ENCODE data around the gene SIRPA. TPM values are rescaled to one million over a fixed set of nuclear protein-coding genes. Genes with fewer than 3 reads are reported as not detected.
"Not testable (repeated sequence)": the region's sequence is repeated elsewhere in the genome, so short reads cannot be mapped to it uniquely, and the experiment has no call there.

Gene SIRPA
- total RNA-seq, 2 experiments from 2014 or later, result 0.12 to 0.31 TPM

- DNase-seq, result no peak
- Mint-ChIP-seq H3K9me3 (no peaks in the 10 kb centered on the region), H3K27me3 (peaks cover 13% of the 10 kb centered on the region), H3K4me3 (no peak overlapping the region), H3K36me3 (no peaks in the 10 kb centered on the region), H3K27ac (no peak overlapping the region), H3K4me1 (peaks cover 2% of the 10 kb centered on the region)
These were observed 9.8 kb downstream of the SIRPA start for GRCh38 chr20:1905009-1905408.

DNA sequence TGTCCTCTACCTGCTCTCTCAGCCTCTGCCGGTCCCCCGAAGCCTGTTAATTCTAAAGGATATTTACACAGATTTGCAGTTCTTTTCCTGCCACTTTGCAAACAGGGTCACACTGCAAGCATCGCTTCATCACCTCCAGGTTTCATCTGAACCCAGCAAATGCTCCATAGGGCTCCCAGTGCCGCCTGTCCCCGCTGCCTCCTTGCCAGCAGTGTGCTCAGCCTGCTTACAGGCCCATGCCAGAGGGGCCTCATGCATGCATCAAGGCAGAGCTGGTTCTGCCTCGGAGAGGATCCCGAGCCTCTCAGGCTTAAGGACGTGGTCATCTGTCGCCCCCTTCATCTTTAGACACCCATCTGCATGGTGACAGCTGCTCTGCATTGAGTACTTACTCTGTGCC is 10.5 kb downstream of the SIRPA start:
- Mint-ChIP-seq H3K9me3 (no peaks in the 10 kb centered on the region), H3K4me1 (peaks cover 2% of the 10 kb centered on the region), H3K4me3 (no peak overlapping the region), H3K36me3 (no peaks in the 10 kb centered on the region), H3K27ac (no peak overlapping the region), H3K27me3 (peaks cover 13% of the 10 kb centered on the region)
- DNase-seq, result no peak

- Mint-ChIP-seq H3K36me3 (no peaks in the 10 kb centered on the region), H3K27me3 (peaks cover 11% of the 10 kb centered on the region), H3K4me3 (no peak overlapping the region), H3K4me1 (peaks cover 2% of the 10 kb centered on the region), H3K9me3 (no peaks in the 10 kb centered on the region), H3K27ac (no peak overlapping the region)
- DNase-seq, result no peak
These were observed 11.3 kb downstream of the SIRPA start for GRCh38 chr20:1906361-1907051.

GRCh38 chr20:1907586-1907985 is 12.4 kb downstream of the SIRPA start:
- peaks cover 2% of the 10 kb centered on the region for H3K4me1 Mint-ChIP-seq
- H3K27ac Mint-ChIP-seq, result no peak overlapping the region

DNA sequence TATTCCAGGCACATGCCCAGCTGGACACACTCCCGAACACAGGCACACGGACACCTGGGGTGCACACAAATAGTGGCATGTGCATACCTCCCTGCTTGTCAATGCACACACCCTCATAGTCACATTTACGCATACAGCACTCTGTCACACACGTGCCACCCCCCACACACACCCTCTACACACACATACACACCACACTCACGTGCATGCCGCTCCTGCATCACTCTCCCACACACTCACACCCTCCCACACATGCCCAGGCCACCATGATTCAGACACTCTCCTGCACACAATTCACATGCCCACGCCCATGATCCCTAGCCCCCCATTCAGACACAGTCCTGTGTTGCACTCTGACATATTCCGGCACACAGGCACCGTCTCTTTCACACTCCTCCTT is 13.0 kb downstream of the SIRPA start:
- Mint-ChIP-seq H3K27ac (no peak overlapping the region), H3K9me3 (no peaks in the 10 kb centered on the region), H3K27me3 (peaks cover 10% of the 10 kb centered on the region), H3K4me1 (peaks cover 2% of the 10 kb centered on the region), H3K4me3 (no peak overlapping the region), H3K36me3 (no peaks in the 10 kb centered on the region)
- DNase-seq, result no peak

More at GRCh38 chr20:1907586-1907985, 12.4 kb downstream of the SIRPA start:
- Mint-ChIP-seq H3K9me3 (no peaks in the 10 kb centered on the region), H3K4me3 (no peak overlapping the region), H3K27me3 (peaks cover 14% of the 10 kb centered on the region), H3K36me3 (no peaks in the 10 kb centered on the region)
- DNase-seq, result no peak

GRCh38 chr20:1909097-1909496 is 13.9 kb downstream of the SIRPA start:
- Mint-ChIP-seq H3K27ac (no peak overlapping the region), H3K36me3 (no peaks in the 10 kb centered on the region), H3K9me3 (no peaks in the 10 kb centered on the region), H3K4me1 (peaks cover 2% of the 10 kb centered on the region), H3K4me3 (no peak overlapping the region), H3K27me3 (peaks cover 10% of the 10 kb centered on the region)
- no peak for DNase-seq

DNA sequence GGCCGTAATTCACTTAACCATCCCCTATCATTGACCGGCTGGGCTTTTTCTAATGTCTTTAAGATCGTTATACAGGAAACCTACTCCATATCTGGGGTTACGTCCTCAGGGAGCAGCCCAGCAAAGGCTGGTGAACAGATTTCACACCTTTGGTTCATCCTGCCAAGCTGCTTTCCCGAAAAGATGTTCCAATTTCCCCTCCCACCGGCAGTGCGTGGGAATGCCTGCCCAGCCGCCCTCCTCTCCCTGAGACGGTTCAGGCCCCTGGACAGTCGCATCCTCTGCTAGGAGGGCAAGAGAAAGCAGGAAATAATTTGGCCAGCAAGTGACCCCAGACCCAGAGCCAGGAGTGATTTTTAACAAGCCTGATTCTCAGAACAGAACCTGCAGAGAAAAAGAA is 16.3 kb downstream of the SIRPA start:
- H3K27ac Mint-ChIP-seq, result no peak overlapping the region
- no peak overlapping the region for H3K4me3 Mint-ChIP-seq
- no peaks in the 10 kb centered on the region for H3K36me3 Mint-ChIP-seq
- H3K4me1 Mint-ChIP-seq, result peaks cover 2% of the 10 kb centered on the region
- peaks cover 10% of the 10 kb centered on the region for H3K27me3 Mint-ChIP-seq
- H3K9me3 Mint-ChIP-seq, result no peaks in the 10 kb centered on the region
- no peak for DNase-seq

DNA sequence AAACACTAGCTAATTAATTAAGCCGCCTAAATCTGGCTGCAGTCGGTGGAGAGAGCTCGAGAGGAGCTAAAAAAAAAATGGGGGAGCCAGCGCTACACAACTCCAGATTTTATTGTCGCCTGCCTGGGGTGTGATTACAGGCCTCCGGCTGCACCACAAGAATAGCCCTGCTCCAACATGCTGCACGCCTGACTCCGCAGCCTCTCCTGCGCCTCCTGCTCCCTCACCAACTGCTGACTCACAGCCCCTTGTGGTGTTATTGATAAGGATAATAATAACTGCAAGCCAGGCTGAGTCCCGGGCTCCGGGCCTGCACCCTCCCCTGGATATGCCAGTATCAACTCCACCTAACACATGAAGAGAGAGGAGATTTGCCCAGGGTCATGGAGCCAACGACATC is 16.8 kb downstream of the SIRPA start:
- Mint-ChIP-seq H3K36me3 (no peaks in the 10 kb centered on the region), H3K27ac (no peak overlapping the region), H3K4me1 (no peaks in the 10 kb centered on the region), H3K4me3 (no peak overlapping the region), H3K9me3 (no peaks in the 10 kb centered on the region), H3K27me3 (peaks cover 10% of the 10 kb centered on the region)
- DNase-seq, result no peak

GRCh38 chr20:1912646-1913045 is 17.4 kb downstream of the SIRPA start:
- Mint-ChIP-seq H3K27me3 (peaks cover 10% of the 10 kb centered on the region), H3K36me3 (no peaks in the 10 kb centered on the region), H3K4me3 (no peak overlapping the region), H3K4me1 (no peaks in the 10 kb centered on the region), H3K27ac (no peak overlapping the region), H3K9me3 (no peaks in the 10 kb centered on the region)
- DNase-seq, result no peak

DNA sequence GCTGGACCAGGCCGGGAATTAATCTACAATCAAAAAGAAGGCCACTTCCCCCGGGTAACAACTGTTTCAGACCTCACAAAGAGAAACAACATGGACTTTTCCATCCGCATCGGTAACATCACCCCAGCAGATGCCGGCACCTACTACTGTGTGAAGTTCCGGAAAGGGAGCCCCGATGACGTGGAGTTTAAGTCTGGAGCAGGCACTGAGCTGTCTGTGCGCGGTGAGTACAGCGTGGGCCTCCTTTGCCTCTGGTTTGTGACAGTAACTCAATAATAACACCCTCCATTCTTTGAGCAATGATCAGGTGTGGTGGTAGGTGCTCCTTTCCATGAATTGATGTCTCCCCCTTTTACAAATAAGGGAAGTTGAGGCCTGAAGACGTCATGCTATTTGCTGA is 20.0 kb downstream of the SIRPA start:
- not testable (repeated sequence) for H3K9me3 Mint-ChIP-seq, H3K27ac Mint-ChIP-seq, H3K36me3 Mint-ChIP-seq, H3K4me3 Mint-ChIP-seq, H3K27me3 Mint-ChIP-seq, H3K4me1 Mint-ChIP-seq, DNase-seq

- Mint-ChIP-seq H3K4me1 (no peaks in the 10 kb centered on the region), H3K36me3 (no peaks in the 10 kb centered on the region), H3K4me3 (no peak overlapping the region), H3K27ac (no peak overlapping the region), H3K27me3 (peaks cover 4% of the 10 kb centered on the region), H3K9me3 (no peaks in the 10 kb centered on the region)
- DNase-seq, result no peak
These were observed 20.5 kb downstream of the SIRPA start for GRCh38 chr20:1915725-1916124.

DNA sequence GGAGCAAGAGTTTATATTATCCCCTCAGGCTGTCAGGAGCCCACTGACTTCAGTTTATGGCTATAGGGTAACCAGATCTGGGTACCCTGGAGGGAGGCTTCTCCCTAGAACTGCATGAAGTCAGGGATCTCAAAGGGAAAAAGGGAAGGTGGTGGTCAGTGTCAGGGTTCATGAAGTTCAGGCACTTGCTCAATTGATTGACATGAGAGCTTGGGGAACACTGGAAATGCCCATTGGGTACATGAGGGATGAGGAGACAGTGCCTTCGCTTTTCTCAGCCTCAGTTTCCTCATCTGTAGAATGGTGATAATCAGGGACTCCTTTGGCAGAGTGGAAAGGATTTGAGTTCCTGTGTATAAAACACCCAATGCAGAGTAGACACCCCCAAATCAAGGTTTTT is 22.6 kb downstream of the SIRPA start:
- H3K9me3 Mint-ChIP-seq, result no peaks in the 10 kb centered on the region
- no peak overlapping the region for H3K27ac Mint-ChIP-seq
- H3K4me1 Mint-ChIP-seq, result no peaks in the 10 kb centered on the region
- no peaks in the 10 kb centered on the region for H3K27me3 Mint-ChIP-seq
- no peak overlapping the region for H3K4me3 Mint-ChIP-seq
- H3K36me3 Mint-ChIP-seq, result no peaks in the 10 kb centered on the region
- DNase-seq, result no peak

DNA sequence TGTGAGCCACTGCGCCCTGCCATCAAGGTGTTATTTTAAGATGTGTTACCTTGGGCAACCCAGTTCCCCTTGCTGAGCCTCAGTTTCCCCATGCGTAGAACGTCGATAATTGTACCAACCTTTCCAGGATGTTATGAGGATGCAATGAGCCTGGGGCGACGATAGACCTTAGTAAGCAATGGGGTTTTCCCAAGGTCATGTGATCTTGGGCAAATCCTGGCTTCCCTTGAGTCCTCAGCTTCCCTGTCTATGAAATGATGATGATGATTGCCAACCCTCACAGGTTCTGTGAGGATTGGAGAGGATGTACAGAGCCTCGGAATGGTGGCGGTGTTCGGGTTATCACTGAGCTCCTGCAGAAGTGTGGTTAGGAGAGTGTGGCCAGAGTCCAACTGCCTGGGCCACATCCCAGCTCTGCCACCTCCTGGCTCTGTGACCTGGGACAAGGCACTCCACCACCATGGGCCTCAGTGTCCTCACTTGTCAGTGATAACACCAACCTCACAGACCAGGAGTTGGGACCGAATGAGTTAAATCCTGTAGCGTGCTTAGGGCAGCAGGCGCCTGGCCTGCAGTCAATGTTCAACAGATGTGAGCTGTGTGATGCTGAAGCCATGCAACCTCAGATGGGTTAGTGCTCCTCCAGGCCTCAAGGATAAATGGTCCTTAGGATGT is 23.4 kb downstream of the SIRPA start:
- no peaks in the 10 kb centered on the region for H3K9me3 Mint-ChIP-seq
- no peak for DNase-seq
- H3K27me3 Mint-ChIP-seq, result no peaks in the 10 kb centered on the region
- no peaks in the 10 kb centered on the region for H3K36me3 Mint-ChIP-seq
- no peak overlapping the region for H3K4me3 Mint-ChIP-seq
- H3K27ac Mint-ChIP-seq, result no peak overlapping the region
- no peaks in the 10 kb centered on the region for H3K4me1 Mint-ChIP-seq

DNA sequence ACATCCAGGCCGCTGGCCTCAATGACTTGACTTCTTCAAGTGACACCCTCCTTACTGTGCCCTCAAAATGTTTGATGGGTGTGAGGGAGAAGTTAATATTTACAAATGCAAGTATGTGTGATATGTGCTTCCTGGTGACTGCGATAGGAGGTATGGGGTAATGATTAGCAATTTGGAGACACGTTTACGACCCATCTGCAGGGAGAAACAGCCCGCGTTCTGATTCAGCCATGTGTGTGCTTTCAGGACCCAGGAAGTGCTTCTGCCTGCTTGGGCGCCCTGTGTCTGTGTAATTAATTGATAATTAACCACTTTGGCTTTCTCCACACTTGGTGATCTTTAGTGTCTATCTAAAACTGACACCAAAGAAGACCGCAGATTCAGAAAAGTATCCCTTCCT is 25.0 kb downstream of the SIRPA start:
- Mint-ChIP-seq H3K4me1 (no peaks in the 10 kb centered on the region), H3K9me3 (no peaks in the 10 kb centered on the region), H3K27ac (no peak overlapping the region), H3K36me3 (no peaks in the 10 kb centered on the region), H3K27me3 (no peaks in the 10 kb centered on the region), H3K4me3 (no peak overlapping the region)
- DNase-seq, result no peak

GRCh38 chr20:1920826-1921225 is 25.6 kb downstream of the SIRPA start:
- DNase-seq, result no peak
- H3K27me3 Mint-ChIP-seq, result no peaks in the 10 kb centered on the region
- H3K4me1 Mint-ChIP-seq, result no peaks in the 10 kb centered on the region
- H3K27ac Mint-ChIP-seq, result no peak overlapping the region
- H3K4me3 Mint-ChIP-seq, result no peak overlapping the region
- H3K36me3 Mint-ChIP-seq, result no peaks in the 10 kb centered on the region
- H3K9me3 Mint-ChIP-seq, result no peaks in the 10 kb centered on the region

DNA sequence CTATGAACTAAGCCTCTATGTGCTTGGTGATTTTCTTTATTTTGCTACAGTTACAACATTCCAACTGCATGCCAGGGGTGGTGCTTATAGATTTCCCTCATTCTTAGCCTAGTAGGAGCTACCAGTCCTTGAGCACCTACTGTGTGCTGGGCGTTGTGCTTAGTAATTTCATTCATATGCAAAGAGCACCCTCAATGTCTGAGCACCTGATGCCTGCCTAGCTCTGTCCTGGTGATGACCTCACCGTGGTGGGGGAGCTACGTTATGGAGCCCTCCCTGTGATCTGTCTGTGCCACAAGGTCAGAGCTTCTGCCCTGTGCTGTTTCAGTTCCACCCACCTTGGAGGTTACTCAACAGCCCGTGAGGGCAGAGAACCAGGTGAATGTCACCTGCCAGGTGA is 26.8 kb downstream of the SIRPA start:
- DNase-seq, H3K27ac Mint-ChIP-seq, H3K27me3 Mint-ChIP-seq, H3K36me3 Mint-ChIP-seq, H3K4me3 Mint-ChIP-seq, H3K9me3 Mint-ChIP-seq, H3K4me1 Mint-ChIP-seq: not testable (repeated sequence)

Data from activated naive CD8-positive, alpha-beta T cell treated with anti-CD3 and anti-CD28 coated beads for 36 hours (primary cell).